Astrocyte (in vitro differentiated cells and primary cell): ENCODE measurements around the gene F5.

ENCODE experiments used
- EZH2 ChIP-seq: IDR thresholded peaks from 2 replicates; pipeline ENCODE4 v1.6.1; 2012; ENCODE audit warnings: mild to moderate bottlenecking, low read length, inconsistent platforms; ENCODE audit not compliant: insufficient read depth
- TF ChIP-seq, protein P1 (sequence below): IDR thresholded peaks from 2 replicates; pipeline ENCODE4 v1.5.1; 2011; ENCODE audit warnings: low read depth, mild to moderate bottlenecking, inconsistent platforms, low read length, moderate library complexity; ENCODE audit not compliant: insufficient read depth

DNA sequence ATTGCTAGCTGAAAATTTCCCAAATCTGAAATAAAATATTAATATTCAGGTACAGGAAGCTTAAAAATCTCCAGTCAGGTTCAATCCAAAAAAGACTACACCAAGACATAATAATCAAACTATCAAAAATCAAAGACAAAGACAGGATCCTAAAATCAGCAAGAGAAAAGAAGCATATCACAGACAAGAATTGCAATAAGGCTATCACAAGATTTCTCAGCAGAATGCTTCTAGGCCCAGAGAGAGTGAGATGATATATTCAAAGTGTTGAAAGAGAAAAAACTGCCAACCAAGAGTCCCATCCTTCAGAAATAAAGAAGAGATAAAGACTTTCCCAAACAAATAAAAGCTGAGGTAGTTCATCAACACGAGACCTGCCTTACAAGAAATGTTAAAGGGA lies 48.6 kb upstream of the F5 start:
- TF ChIP-seq, protein P1, sequence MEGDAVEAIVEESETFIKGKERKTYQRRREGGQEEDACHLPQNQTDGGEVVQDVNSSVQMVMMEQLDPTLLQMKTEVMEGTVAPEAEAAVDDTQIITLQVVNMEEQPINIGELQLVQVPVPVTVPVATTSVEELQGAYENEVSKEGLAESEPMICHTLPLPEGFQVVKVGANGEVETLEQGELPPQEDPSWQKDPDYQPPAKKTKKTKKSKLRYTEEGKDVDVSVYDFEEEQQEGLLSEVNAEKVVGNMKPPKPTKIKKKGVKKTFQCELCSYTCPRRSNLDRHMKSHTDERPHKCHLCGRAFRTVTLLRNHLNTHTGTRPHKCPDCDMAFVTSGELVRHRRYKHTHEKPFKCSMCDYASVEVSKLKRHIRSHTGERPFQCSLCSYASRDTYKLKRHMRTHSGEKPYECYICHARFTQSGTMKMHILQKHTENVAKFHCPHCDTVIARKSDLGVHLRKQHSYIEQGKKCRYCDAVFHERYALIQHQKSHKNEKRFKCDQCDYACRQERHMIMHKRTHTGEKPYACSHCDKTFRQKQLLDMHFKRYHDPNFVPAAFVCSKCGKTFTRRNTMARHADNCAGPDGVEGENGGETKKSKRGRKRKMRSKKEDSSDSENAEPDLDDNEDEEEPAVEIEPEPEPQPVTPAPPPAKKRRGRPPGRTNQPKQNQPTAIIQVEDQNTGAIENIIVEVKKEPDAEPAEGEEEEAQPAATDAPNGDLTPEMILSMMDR = no peak
- TF ChIP-seq EZH2 = no peak
